ENCODE measurements around the gene FGF16.

- TF ChIP-seq CTCF (IDR thresholded peaks at IDR 0.05) = no peak
- no peak for TF ChIP-seq TCF7L2 (IDR thresholded peaks at IDR 0.05; ENCODE audit: low read depth, low read length)
- TF ChIP-seq POLR2AphosphoS5 (IDR thresholded peaks at IDR 0.05; ENCODE audit: low read depth, low read length) = no peak
These were observed 55.8 kb downstream of the FGF16 start for GRCh38 chrX:77502951-77503525.

Measured in Panc1 (cell line).